ENCODE results near the gene TTLL3. TPM values are rescaled to one million over a fixed set of nuclear protein-coding genes. Genes with fewer than 3 reads are reported as not detected.
"Not testable (repeated sequence)": the region's sequence is repeated elsewhere in the genome, so short reads cannot be mapped to it uniquely, and the experiment has no call there.

TTLL3 gene
- polyA plus RNA-seq, 3 donors = 18.4 to 39.7 (median 28.9) TPM

DNA sequence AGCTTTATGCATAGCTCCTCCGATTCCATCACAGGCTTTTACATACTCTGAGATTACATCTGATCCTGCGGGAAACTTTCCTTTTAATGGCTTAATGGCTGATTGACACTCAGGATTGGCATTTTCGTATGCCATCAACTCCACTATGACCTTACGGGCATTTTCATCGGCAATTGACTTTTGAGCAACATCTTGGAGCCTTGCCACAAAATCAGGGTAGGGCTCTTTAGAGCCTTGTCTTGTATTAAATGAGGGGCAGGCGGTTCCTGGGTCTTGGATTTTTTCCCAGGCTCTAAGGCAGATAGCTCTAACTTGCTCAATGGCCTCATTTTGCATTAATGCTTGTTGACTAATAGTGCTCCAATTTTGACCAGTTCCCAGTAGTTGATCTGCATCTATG is 41.9 kb downstream of the TTLL3 start:
- H3K27ac ChIP-seq (ENCODE audit: low read depth, low read length) = not testable (repeated sequence)
- 55 to 68% (median 64%) methylated on average over 6 of the region's 6 CpGs for WGBS, 3 donors

DNA sequence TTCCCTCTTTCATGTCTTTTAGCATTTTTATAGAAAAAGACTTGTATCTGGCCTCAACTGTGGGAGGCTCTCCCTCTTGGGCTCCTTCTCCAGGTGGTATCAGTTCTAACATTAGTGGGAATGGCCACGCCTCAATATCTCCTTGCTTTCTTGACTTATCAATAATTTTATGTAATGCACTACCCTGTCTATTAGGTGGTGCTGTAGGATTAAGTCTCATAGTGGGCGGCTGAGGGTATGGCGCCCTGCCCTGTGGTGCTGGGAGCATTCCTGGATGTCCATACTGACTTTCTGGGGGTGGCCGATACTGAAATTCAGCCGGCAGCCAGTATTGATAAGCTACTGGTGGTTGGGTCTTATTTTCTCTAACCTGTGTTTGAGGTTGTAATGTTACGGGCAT is 42.5 kb downstream of the TTLL3 start:
- 88 to 95% (median 90%) methylated on average over 6 of the region's 6 CpGs for WGBS, 3 donors
- no peak overlapping the region for H3K27ac ChIP-seq (ENCODE audit: low read depth, low read length)

DNA sequence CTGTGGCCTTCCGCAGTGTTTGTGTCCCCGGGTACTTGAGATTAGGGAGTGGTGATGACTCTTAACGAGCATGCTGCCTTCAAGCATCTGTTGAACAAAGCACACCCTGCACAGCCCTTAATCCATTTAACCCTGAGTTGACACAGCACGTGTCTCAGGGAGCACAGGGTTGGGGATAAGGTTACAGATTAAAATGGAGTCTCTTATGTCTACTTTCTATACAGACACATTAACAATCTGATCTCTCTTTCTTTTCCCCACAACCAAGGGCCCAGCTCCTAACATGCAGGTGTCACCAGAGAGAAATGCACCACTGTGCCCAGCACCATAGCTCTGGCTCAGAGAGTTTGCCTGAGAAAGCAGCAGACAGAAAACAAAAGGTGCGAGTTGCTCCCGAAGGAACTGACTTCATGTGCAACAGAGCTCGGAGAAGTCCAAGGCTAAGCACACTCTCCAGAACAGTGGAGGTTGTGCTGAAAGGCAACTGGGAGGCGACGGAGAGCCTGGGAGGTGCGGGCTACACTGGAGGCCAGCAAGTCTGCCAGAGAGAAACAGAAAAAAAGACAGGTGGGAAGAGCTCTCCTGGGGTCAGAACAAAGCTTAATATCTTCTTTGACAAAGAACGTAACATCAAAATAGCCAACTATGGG is 44.4 kb downstream of the TTLL3 start:
- WGBS, 3 donors = 60 to 88% (median 82%) methylated on average over 10 to 11 of the region's 11 CpGs
- not testable (repeated sequence) for H3K27ac ChIP-seq (ENCODE audit: low read depth, low read length)

DNA sequence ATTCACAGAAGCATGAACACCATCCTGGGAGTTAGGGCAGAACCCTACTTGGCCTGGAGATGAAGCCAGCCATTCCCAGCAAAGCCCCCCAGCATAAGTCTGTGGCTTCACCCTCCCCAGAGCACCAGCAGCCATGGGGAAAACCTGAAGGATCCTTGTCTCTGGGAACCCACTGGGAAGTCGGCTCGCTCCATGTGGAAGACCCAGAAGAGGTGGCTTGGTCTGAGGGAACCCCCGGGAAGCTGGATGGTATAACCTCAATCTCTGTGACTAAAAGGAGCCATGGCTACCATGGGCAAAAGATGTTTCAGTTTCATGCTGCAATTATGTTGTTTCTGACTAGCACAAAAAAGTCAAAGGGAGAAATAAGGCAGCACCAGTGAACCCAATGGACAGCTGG is 45.5 kb downstream of the TTLL3 start:
- no peak overlapping the region for H3K27ac ChIP-seq (ENCODE audit: low read depth, low read length)
- 93 to 97% (median 97%) methylated on average over 3 of the region's 3 CpGs for WGBS, 3 donors

DNA sequence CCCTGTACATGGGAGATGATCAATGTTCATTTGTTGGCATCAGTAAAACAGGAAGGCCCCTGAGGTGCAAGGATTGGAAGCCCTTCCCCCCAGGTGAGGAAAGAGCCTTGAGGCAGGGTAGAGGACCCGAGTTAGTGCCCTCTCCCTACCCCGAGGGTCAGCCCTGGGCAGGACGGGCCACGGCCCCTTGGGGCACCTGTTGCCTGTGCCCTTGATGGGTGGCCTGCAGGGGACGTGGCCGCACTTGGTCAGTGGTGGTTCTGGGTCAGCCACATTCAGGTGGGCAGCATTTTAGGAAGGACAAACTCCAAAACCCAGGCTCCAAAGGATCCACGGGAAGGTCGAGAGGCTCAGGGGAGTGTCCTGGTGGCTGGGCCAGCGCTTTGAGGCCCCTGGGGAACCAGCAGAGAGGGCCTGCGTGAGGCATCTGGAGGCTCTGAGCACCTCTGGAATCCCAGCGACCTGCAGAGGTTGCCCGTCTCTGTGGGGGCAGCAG is 49.5 kb downstream of the TTLL3 start:
- H3K27ac ChIP-seq (ENCODE audit: low read depth, low read length) = no peak overlapping the region
- 83 to 91% (median 89%) methylated on average over 12 of the region's 12 CpGs for WGBS, 3 donors

DNA sequence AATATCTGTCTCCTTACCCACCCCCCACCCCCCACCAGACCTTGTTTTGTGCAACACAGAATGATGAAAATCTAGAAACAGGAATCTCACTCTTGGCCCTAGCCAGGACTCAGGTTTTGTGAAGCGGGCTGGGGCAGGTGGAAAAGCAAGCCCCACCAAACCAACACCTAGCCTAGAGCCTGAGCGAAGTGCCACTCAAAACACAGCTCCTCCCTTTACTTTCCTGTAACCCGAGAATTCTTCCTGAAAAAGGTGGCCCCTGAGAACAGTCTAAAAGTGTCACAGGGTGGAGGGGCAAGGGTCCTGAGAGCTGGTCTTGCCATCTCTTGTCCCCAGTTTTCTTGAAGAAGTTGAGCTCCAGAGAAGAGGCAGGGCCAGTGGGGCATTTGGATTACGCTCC is 51.1 kb downstream of the TTLL3 start:
- H3K27ac ChIP-seq (ENCODE audit: low read depth, low read length) = no peak overlapping the region
- 84 to 92% (median 85%) methylated on average over 4 of the region's 4 CpGs for WGBS, 3 donors

DNA sequence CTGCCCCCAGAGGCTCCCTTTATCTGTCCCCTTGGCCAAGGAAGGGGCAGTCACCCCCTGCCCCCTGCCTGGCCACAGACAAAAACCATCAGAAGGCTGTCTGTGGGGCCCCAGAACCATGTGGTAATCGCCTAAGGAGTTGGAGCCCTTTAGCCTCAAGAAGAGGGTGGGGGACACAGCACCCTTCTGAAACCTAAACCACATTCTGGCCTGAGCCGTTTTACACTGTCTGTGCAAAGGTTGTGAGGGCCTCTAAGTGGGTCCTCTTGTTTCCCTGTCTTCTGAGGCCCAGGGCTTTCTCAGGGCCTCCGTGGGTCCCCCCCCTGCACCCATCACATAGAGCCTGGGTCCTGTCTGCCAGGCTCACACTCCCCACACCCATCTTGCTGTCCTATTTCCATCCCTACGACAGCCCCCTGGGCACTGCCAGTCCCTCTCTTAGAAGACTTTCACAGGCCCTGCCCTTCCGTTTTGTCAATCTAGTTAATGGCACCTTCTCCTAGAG is 51.6 kb downstream of the TTLL3 start:
- no peak overlapping the region for H3K27ac ChIP-seq (ENCODE audit: low read depth, low read length)

DNA sequence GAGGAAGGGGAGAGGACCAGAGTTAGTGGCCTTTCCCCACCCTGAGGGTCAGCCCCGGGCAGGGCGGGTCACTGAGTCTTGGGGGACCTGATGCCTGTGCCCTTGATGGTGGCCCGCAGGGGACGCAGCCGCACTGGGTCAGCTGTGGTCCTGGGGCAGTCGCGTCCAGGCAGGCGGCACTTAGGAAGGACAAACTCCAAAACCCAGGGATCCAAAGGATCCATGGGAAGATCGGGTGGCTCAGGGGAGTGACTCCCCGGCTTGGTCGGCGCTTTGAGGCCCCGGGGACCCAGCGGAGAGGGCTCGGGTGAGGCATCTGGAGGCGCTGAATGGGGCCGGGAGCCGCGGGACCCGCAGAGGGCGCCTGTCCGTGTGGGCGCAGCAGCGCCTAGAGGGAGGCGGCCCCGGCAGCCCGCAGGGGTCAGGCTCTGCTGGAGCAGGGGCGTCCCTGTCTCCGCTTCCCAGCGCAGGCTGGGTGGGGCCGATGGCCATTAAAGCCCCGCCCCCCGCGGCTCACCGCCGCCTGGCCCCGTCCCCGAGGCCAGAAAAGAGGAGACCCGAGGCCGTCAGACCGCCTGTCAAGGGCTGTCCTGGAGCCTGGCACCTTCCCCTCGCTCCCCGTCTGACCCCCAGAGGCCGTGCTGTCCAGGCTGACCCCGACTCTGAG is 52.5 kb downstream of the TTLL3 start:
- 11 to 16% (median 15%) methylated on average over 42 to 45 of the region's 45 CpGs for WGBS, 3 donors
- no peak overlapping the region for H3K27ac ChIP-seq (ENCODE audit: low read depth, low read length)

More for the DNA sequence above, 51.6 kb downstream of the TTLL3 start:
- 63 to 77% (median 68%) methylated on average over 5 of the region's 5 CpGs for WGBS, 3 donors

DNA sequence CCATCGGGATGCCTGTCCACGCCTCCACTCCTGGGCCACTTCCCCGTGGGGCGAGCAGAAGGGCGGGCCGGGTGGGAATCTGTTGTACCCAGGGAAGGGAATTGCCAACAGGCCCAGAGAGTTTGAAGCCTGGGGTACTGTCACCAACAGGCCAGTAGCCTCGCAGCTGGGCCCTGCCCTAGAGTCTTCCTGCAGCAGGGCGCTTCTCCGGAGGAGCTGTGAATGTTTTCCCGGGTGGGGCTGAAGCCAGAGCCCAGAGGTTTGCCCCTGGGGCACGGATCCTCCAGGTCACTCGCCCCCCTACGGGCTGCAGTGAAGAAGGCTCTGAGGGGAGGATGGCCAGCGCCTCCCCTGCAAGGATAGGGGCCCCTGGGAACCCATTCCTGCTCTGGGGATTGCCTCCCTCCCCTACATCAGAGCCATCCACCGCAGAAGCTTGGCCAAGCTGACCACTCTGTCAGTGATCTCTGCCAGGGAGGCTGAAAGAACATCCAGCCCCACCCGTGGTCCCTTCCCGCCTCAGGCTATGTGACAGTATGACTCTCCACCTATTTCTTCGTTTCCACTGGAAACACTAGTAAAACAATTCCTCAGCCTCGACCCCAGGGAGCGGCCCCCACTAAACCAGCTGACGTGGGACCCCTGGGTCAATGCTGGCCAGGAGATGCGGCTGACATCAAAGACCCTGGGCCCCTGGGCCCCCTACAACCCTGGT is 53.2 kb downstream of the TTLL3 start:
- no peak overlapping the region for H3K27ac ChIP-seq (ENCODE audit: low read depth, low read length)

DNA sequence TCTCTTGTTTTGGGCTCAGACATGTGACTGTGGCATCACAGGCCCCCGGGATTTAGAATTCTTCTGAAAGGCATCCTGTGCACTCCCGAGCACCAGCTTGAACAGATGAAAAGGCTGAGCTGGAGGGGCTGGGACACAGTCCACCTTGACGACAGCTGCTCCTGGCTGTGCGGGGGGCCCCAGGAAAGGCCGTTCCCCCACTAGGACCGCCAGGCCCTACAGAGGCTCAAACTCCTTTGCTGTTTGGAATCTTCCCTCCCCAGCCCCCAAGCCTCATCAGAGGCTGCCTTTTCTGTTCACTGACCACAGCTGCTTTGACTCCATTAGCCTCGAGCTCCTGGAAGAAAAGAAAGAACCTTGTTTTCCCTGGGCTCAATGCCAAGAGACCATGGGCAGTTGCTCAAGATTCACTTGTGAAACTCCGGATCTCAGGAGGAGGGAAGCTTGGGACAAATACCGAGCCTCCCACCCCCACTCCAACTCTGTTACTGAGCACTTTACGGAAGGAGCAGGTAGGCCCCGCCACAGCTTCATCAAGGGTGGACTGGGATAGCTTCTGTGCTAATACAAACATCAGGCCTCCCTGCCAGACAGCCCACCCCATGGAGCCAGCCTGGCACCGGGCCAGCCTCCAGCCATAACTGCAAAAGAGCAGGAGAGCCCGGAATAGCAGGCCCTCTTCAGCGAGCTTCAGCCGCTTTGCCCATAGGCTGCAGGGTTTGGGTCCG is 54.3 kb downstream of the TTLL3 start:
- no peak overlapping the region for H3K27ac ChIP-seq (ENCODE audit: low read depth, low read length)
- WGBS, 3 donors = 33 to 63% (median 42%) methylated on average over 16 of the region's 16 CpGs

More for the DNA sequence above, 53.2 kb downstream of the TTLL3 start:
- WGBS, 3 donors = 51 to 66% (median 56%) methylated on average over 22 of the region's 22 CpGs

DNA sequence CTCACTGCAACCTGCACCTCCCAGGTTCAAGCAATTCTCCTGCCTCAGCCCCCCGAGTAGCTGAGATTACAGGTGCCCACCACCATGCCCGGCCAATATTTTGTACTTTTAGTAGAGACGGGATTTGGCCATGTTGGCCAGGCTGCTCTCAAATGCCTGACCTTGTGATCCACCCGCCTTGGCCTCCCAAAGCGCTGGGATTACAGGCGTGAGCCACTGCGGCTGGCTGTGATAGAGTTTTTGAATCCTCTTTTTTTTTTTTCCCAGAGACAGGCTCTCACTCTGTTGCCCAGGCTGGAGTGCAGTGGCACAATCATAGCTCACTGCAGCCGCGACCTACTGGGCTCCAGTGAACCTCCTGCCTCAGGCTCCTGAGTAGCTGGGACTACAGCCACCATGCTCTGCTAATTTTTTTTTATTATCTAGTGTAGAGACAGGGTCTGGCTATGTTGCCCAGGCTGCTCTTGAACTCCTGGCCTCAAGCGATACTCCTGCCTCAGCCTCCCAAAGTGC is 55.1 kb downstream of the TTLL3 start:
- not testable (repeated sequence) for H3K27ac ChIP-seq (ENCODE audit: low read depth, low read length)
- WGBS, 3 donors = 82 to 89% (median 85%) methylated on average over 10 of the region's 10 CpGs

DNA sequence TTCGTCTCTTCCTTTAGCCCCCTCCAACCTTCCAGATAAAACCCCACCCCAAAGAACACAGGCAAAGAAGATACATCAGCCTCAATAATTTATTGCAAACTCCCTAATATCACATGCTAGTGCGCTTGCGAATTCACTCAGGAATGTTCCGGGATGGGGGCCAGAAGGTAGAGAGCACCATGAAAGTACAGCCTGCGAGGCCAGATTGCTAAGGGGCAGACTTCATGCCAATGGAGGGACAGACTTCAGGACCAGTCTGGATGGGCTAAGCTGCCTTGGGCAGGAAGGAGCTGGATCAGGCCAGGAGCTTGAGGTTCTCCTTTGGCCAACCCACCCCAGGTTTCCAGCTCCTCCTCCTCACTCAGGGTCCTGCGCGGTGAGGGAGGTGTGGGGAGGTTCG is 56.6 kb downstream of the TTLL3 start:
- no peak overlapping the region for H3K27ac ChIP-seq (ENCODE audit: low read depth, low read length)
- WGBS, 3 donors = 74 to 94% (median 75%) methylated on average over 8 of the region's 8 CpGs

DNA sequence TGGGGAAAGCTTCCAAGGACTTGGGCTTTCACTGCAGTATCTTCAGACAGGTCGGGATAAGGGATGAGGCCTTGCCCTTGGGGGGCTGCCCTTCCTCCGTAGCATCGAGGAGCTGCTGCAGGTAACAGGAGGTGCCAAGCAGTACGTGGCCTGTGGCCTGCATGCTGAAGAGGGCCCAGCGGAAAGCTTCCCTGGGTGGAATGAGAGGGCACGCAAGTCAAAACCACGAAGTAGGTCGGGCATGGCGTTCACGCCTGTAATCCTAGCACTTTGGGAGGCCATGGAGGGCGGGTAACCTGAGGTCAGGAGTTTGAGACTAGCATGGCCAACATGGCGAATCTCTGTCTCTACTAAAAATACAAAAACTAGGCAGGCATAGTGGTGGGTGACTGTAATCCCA is 57.0 kb downstream of the TTLL3 start:
- no peak overlapping the region for H3K27ac ChIP-seq (ENCODE audit: low read depth, low read length)
- 85 to 90% (median 87%) methylated on average over 12 of the region's 12 CpGs for WGBS, 3 donors

DNA sequence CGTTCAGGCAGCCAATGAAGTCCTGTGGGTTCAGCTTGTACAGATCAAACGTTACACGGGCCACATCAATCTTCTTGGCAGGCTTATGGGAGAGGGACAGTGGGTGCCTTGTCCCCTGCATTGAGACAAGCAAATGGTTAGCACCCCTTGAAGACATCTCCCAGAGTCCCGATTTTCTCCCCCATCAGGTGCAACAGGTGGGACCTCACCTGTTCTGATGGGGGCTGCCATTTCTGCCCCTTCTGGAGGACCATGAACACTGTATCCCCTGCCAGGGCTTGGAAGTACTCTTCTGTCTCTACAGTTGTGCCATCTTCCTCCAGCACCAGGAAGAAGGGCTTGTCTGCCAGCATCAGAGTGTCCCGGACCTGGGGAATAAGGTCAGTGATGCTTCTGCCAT is 59.9 kb downstream of the TTLL3 start:
- 60 to 79% (median 76%) methylated on average over 5 of the region's 5 CpGs for WGBS, 3 donors
- H3K27ac ChIP-seq (ENCODE audit: low read depth, low read length) = no peak overlapping the region

DNA sequence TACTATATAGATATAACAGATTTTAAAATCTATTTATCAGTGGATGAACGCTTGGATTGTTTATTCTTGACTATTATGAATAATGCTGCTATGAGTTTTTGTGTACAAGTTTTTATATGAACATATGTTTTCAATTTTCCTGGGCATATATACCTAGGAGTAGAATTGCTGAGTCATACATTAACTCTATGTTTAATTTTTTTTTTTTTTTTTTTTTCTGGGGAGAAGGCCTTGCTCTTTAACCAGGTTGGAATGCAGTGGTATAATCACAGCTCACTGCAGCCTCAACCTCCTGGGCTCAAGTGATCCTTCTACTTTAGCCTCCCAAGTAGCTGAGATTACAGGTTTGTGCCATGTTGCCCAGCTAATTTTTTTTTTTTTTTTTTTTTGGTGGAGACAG is 60.9 kb downstream of the TTLL3 start:
- 41 to 91% (median 49%) methylated on average over 1 of the region's 1 CpG for WGBS, 3 donors

DNA sequence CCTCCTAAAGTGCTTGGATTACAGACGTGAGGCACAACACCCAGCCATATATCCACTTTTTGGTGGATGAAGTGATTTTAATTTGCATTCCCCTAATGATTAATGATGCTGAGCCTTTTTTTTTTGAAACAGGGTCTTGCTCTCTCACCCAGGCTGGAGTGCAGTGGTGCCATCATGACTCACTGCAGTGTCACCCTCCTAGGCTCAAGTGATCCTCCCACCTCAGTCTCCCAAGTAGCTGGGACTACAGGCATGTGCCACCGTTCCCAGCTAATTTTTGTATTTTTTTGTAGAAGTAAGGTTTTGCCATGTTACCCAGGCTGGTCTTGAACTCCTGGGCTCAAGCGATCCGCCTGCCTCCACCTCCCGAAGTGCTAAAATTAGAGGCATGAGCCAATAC is 62.0 kb downstream of the TTLL3 start:
- not testable (repeated sequence) for H3K27ac ChIP-seq (ENCODE audit: low read depth, low read length)
- WGBS, 3 donors = 94 to 95% (median 95%) methylated on average over 5 of the region's 5 CpGs

More for the DNA sequence above, 60.9 kb downstream of the TTLL3 start:
- no peak overlapping the region for H3K27ac ChIP-seq (ENCODE audit: low read depth, low read length)

DNA sequence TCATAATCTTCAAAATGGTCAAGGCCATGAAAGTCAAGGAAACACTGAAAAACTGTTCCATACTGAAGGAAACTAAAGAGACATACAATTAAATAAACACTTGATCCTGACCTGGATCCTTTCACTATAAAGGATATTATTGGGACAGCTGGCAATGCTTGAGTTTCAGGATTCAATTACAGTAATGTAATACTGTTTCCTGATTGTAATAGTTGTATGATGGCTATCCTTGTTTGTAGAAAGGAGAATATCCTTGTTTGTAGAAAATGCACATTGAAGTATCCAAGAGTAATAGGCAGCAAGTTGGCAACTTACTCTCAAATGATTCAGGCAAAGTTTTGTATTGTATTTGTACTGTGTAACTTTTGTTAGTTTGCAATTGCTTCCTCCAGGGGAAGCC is 65.4 kb downstream of the TTLL3 start:
- H3K27ac ChIP-seq (ENCODE audit: low read depth, low read length) = no peak overlapping the region

DNA sequence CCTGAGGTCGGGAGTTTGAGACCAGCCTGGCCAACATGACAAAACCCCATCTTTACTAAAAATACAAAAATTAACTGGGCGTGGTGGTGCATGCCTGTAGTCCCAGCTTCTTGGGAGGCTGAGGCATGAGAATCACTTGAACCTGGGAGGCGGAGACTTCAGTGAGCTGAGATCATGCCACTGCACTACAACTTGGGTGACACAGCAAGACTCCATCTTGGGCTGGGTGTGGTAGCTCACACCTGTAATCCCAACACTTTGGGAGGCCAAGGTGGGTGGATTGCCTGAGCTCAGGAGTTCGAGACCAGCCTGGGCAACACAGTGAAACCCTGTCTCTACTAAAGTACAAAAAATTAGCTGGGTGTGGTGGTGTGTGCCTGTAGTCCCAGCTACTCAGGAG is 66.2 kb downstream of the TTLL3 start:
- WGBS, 3 donors = 82 to 91% (median 90%) methylated on average over 4 of the region's 4 CpGs
- not testable (repeated sequence) for H3K27ac ChIP-seq (ENCODE audit: low read depth, low read length)
